IMR-90 (cell line): ENCODE results near the gene IFRD2.
"Not testable (repeated sequence)": the region's sequence is repeated elsewhere in the genome, so short reads cannot be mapped to it uniquely, and the experiment has no call there.

Source experiments
- BHLHE40 ChIP-seq: fragments of 150-350 bp; IDR thresholded peaks from 2 replicates; pipeline ENCODE4 v1.6.1; 2016; ENCODE audit warnings: mild to moderate bottlenecking, low read depth, low read length
- CEBPB ChIP-seq: IDR thresholded peaks from 2 replicates; pipeline ENCODE4 v1.6.1; 2012; ENCODE audit warnings: low read depth, low read length, improper control_type of control experiment
- CTCF ChIP-seq: conservative IDR thresholded peaks from 2 replicates; pipeline ENCODE4 v1.5.1; 2012; ENCODE audit warnings: mild to moderate bottlenecking, low read depth, low read length, improper control_type of control experiment
- MAZ ChIP-seq: IDR thresholded peaks from 2 replicates; pipeline ENCODE4 v1.6.1; 2012; ENCODE audit warnings: low read depth, mild to moderate bottlenecking, low read length, improper control_type of control experiment, moderate library complexity, borderline replicate concordance
- MXI1 ChIP-seq: IDR thresholded peaks from 2 replicates; pipeline ENCODE4 v1.6.1; 2012; ENCODE audit warnings: low read depth, mild to moderate bottlenecking, low read length, moderate library complexity, borderline replicate concordance
- NFE2L2 ChIP-seq: fragments of 150-350 bp; IDR thresholded peaks from 2 replicates; pipeline ENCODE4 v1.6.1; 2016; ENCODE audit warnings: low read depth, mild to moderate bottlenecking, low read length
- POLR2A ChIP-seq: IDR thresholded peaks from 2 replicates; pipeline ENCODE4 v1.6.1; 2012; ENCODE audit warnings: mild to moderate bottlenecking, low read depth, low read length
- RAD21 ChIP-seq: IDR thresholded peaks from 2 replicates; pipeline ENCODE4 v1.6.1; 2012; ENCODE audit warnings: low read length, improper control_type of control experiment
- SMC3 ChIP-seq: fragments of 150-350 bp; IDR thresholded peaks from 2 replicates; pipeline ENCODE4 v1.6.1; 2016; ENCODE audit warnings: low read depth, mild to moderate bottlenecking, antibody characterized with exemption, low read length, moderate library complexity
- USF2 ChIP-seq: fragments of 150-350 bp; IDR thresholded peaks from 2 replicates; pipeline ENCODE4 v1.6.1; 2017; ENCODE audit warnings: mild to moderate bottlenecking, antibody characterized with exemption, low read length, low read depth

- TF ChIP-seq CTCF, POLR2A, BHLHE40, MXI1, CEBPB, USF2, MAZ, NFE2L2, RAD21, SMC3: not testable (repeated sequence)
Observed at GRCh38 chr3:50284121-50284520, 8.1 kb downstream of the IFRD2 start.
